ENCODE measurements around the gene CTAGE9. TPM values are rescaled to one million over a fixed set of nuclear protein-coding genes. Genes with fewer than 3 reads are reported as not detected.

CTAGE9 gene
- total and polyA plus RNA-seq, 2 of the 8 experiments (the other 6 are each of a cell fraction or from before 2014, with no cell fraction given), result not detected

- TF ChIP-seq CHD1 (IDR thresholded peaks at IDR 0.05; ENCODE audit: low read depth, low read length) (no peak), TBP (IDR thresholded peaks at IDR 0.05; ENCODE audit: low read depth, low read length) (no peak), KDM4A (IDR thresholded peaks at IDR 0.05; ENCODE audit: low read depth, low read length, severe bottlenecking) (no peak)
Observed at GRCh38 chr6:131687022-131687421, 23.8 kb downstream of the CTAGE9 start (continued).
